ENCODE measurements around the gene TKT.

Gene TKT

GRCh38 chr3:53252096-53252946 lies 3.5 kb downstream of the TKT start:
- no peak for ATAC-seq
- Mint-ChIP-seq H3K4me1 (peaks cover 73% of the 10 kb centered on the region), H3K4me3 (peak overlapping the region; percentile 69 to 97)

GRCh38 chr3:53250881-53251605 lies 4.8 kb downstream of the TKT start:
- H3K4me3 Mint-ChIP-seq, result no peak overlapping the region
- H3K4me1 Mint-ChIP-seq, result peaks cover 77% of the 10 kb centered on the region
- ATAC-seq (no peak), DNase-seq (no peak)
- no peaks in the 10 kb centered on the region for H3K27me3 Mint-ChIP-seq
- peak overlapping the region; percentile 48 to 82 for H3K27ac Mint-ChIP-seq
- H3K9me3 Mint-ChIP-seq, result no peaks in the 10 kb centered on the region

More at GRCh38 chr3:53252096-53252946, 3.5 kb downstream of the TKT start:
- no peak for DNase-seq
- H3K9me3 Mint-ChIP-seq, result no peaks in the 10 kb centered on the region
- peak overlapping the region in 1 of 2 donors; percentile 38 for H3K27ac Mint-ChIP-seq
- H3K27me3 Mint-ChIP-seq, result no peaks in the 10 kb centered on the region

- Mint-ChIP-seq H3K4me3 (no peak overlapping the region), H3K27me3 (no peaks in the 10 kb centered on the region), H3K27ac (peak overlapping the region; percentile 25 to 86), H3K9me3 (no peaks in the 10 kb centered on the region), H3K4me1 (peaks cover 79% of the 10 kb centered on the region)
- DNase-seq (no peak), ATAC-seq (no peak)
Measured at GRCh38 chr3:53250453-53250852, 5.4 kb downstream of the TKT start.

DNA sequence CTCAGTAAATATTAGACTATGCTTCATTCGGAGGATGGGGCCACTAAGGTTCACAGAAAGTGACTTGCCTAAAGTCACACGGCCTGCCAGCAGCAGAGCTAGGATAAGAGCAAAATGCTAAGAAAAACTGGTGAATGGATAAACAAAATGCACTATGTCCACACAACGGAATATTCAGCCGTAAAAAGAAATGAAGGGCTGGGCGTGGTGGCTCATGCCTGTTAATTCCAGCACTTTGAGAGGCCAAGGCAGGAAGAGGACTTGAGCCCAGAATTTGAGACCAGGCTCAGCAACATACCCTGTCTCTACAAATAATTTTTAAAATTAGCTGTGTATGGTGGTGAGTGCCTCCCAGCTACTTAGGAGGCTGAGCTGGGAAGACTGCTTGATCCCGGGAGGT lies 7.7 kb downstream of the TKT start:
- DNase-seq (no peak), ATAC-seq (no peak)
- no peaks in the 10 kb centered on the region for H3K9me3 Mint-ChIP-seq
- H3K27ac Mint-ChIP-seq, result no peak overlapping the region
- H3K27me3 Mint-ChIP-seq, result no peaks in the 10 kb centered on the region
- H3K4me3 Mint-ChIP-seq, result no peak overlapping the region
- H3K4me1 Mint-ChIP-seq, result peaks cover 79% of the 10 kb centered on the region

GRCh38 chr3:53247619-53248018 lies 8.2 kb downstream of the TKT start:
- ATAC-seq, result no peak
- Mint-ChIP-seq H3K4me1 (peaks cover 74% of the 10 kb centered on the region), H3K27ac (no peak overlapping the region), H3K4me3 (no peak overlapping the region), H3K9me3 (no peaks in the 10 kb centered on the region), H3K27me3 (no peaks in the 10 kb centered on the region)
- no peak for DNase-seq

DNA sequence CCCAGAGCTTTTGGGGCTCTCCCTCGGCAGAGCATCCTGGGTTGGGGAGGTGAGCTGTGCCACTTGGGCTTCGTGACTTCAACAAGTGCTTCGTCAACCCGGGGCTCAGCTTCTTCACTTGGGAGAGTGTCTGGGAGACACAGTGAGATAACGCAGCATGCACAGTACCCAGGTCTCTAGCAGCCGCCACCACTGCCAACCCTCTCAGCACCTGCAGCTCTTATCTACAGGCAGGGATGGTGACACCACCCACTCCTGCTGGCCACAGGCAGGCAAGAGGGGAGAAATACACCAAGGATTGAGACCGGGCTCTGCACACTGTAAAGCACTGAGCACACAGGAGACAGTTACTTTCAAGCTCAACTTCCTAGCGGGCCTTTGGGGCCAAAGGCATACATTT lies 11.6 kb downstream of the TKT start:
- peaks cover 44% of the 10 kb centered on the region for H3K4me1 Mint-ChIP-seq
- no peak for ATAC-seq
- H3K9me3 Mint-ChIP-seq, result no peaks in the 10 kb centered on the region
- no peak overlapping the region for H3K27ac Mint-ChIP-seq
- H3K27me3 Mint-ChIP-seq, result no peaks in the 10 kb centered on the region
- no peak overlapping the region for H3K4me3 Mint-ChIP-seq
- DNase-seq, result no peak

DNA sequence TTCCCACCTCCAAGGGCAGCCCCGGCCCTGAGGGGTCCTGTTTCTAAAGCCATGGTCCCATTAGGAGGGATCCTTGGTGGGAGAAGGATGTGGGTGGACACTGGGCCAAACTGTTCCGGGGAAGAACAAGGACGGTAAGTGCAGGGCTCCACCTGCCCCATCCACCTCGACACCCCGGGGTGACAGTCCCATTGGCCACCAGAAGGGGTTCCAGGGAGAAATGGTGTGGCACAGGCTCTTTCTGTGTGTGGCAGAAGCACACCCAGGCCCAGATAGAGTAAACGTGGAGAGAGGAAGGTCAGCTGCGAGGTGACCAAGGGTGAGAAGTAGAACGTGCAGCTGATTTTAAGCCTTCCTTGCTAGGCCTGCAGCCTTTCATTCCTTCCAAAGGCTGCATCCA lies 12.0 kb downstream of the TKT start:
- H3K4me1 Mint-ChIP-seq, result peaks cover 44% of the 10 kb centered on the region
- peak overlapping the region in 1 of 2 donors; percentile 72 for H3K27ac Mint-ChIP-seq
- ATAC-seq (no peak), DNase-seq (no peak)
- no peaks in the 10 kb centered on the region for H3K27me3 Mint-ChIP-seq
- H3K9me3 Mint-ChIP-seq, result no peaks in the 10 kb centered on the region
- H3K4me3 Mint-ChIP-seq, result no peak overlapping the region

DNA sequence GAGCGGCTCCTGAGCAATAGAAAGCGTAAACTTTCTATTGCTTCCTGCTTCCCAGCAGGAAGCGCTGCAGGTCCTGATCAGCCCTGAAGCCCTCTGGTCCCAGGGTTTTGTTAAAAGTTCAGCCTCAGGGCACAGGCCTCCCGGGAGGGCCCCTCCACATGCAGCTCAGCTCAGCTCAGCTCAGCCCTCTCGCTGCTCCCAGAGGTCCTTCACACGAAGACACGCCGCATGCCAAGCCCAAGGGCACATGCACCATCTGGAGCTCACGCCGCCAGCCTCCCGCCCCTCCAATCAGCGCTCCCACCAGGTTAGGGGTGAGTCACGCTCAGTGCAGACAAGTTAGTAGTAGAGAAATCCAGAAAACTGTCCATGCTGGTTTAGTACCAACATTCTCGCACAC lies 12.7 kb downstream of the TKT start:
- H3K4me3 Mint-ChIP-seq, result no peak overlapping the region
- peaks cover 45% of the 10 kb centered on the region for H3K4me1 Mint-ChIP-seq
- peak overlapping the region in 1 of 2 donors; percentile 86 for H3K27ac Mint-ChIP-seq
- no peaks in the 10 kb centered on the region for H3K27me3 Mint-ChIP-seq
- DNase-seq (no peak), ATAC-seq (no peak)
- no peaks in the 10 kb centered on the region for H3K9me3 Mint-ChIP-seq

DNA sequence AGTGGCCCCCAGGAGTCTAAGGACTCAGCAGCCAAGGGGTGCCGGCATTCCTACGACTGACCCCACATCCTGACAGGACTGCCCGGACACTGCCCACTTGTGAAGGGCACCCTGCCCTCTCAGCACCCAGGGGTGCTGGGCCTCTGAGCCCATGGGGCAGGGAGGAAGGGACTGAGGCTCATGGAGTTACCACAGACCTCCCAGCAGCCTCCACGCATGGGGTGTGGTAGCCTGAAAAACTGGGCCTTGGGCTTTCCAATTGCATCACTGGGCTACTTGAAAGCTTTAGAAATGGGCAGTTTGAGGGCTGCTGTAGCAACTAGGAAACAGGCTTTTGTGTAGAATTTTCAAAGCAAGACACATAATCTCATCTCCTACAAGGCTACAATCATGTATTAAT lies 13.2 kb downstream of the TKT start:
- Mint-ChIP-seq H3K27me3 (no peaks in the 10 kb centered on the region), H3K4me3 (no peak overlapping the region), H3K4me1 (peaks cover 42% of the 10 kb centered on the region), H3K9me3 (no peaks in the 10 kb centered on the region), H3K27ac (no peak overlapping the region)
- ATAC-seq (no peak), DNase-seq (no peak)

GRCh38 chr3:53242155-53242554 lies 13.7 kb downstream of the TKT start:
- ATAC-seq, result no peak
- Mint-ChIP-seq H3K27ac (no peak overlapping the region), H3K9me3 (no peaks in the 10 kb centered on the region), H3K4me3 (no peak overlapping the region), H3K4me1 (peaks cover 39% of the 10 kb centered on the region), H3K27me3 (no peaks in the 10 kb centered on the region)
- no peak for DNase-seq

DNA sequence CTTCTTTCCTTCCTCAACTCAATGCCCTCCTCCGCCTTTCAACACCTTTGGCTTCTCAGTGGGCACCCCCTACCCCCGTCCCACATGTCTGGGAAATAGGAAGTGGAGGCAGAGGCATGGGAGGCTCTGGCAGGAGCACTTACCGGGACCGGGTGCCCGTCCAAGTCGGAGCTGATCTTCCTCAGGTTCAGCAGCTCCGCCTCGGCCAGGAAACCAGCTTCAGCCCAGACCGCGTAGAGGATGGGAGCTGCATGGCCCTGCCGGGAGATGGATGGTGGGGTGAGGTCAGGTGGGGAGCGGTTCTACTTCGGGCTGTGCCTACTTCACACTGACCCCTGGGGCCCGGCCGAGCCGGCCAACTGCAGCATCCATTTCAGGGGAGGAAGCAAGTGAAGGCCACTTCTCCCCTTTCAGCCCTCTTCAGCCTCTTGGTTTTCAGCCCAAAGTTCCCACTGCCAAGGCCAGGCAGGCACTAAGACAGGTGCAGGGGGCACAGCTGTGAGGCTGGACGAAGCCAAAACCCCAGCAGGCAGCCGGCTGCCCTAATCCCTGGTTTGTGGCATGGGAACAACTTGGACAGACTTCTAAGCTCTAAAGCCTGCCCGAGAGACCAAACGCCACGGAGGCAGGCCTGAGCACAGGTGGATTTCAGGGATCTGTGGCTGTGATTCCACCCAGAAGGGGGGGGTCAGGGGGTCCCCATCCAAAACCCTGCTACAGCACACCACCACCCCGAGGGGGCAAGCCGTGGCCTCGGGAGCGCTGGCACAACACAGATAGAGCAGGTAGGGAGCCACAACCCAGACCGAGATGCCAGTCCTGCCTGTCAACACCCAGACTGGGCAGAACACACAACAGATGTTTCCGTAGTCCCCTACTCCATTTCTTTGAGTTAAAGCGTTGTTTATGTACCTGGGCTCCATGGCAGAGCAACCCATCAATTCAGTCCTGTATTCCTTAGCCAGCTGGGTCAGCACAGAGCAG lies 14.5 kb downstream of the TKT start:
- DNase-seq (no peak), ATAC-seq (no peak)
- H3K27ac Mint-ChIP-seq, result peak overlapping the region in 1 of 2 donors; percentile 90
- no peaks in the 10 kb centered on the region for H3K27me3 Mint-ChIP-seq
- no peak overlapping the region for H3K4me3 Mint-ChIP-seq
- H3K4me1 Mint-ChIP-seq, result peaks cover 41% of the 10 kb centered on the region
- H3K9me3 Mint-ChIP-seq, result no peaks in the 10 kb centered on the region

DNA sequence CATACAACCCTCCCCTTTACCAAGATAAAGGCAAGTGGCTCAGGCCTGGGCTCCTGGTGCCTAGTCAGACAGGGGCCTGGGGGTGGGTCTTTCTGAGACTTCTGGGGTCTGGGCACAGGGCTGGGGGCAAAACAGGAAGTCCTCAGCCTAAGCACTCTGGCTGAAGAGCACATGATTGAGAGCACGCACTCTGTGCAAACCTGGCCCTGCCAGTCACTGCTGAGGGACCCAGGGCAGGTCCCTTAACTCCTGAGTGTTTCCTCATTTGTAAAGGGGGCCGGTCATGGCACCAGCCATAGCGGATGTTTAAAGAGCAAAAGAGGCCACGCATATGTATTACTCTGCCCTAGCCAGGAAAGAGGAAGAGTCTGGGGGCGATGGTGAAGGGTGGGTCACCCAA lies 16.0 kb downstream of the TKT start:
- Mint-ChIP-seq H3K27ac (peak overlapping the region in 1 of 2 donors; percentile 38), H3K9me3 (no peaks in the 10 kb centered on the region)
- ATAC-seq, result no peak

DNA sequence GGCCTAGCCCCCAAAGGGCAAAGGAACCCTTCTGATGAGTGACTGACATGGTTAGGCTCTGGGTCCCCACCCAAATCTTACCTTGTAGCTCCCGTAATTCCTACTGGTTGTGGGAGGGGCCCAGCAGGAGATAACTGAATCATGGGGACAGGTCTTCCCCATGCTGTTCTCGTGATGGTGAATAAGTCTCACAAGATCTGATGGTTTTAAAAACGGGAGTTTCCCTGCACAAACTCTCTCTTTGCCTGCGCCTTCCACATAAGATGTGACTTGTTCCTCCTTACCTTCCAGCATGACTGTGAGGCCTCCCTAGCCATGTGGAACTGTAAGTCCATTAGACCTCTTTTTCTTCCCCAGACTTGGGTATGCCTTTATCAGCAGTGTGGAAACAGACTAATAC lies 16.9 kb downstream of the TKT start:
- Mint-ChIP-seq H3K9me3 (no peaks in the 10 kb centered on the region), H3K4me1 (peaks cover 32% of the 10 kb centered on the region), H3K27ac (peak overlapping the region in 1 of 2 donors; percentile 88), H3K4me3 (no peak overlapping the region), H3K27me3 (no peaks in the 10 kb centered on the region)
- ATAC-seq, result no peak
- no peak for DNase-seq

More for the DNA sequence above, 16.0 kb downstream of the TKT start:
- DNase-seq, result no peak
- peaks cover 37% of the 10 kb centered on the region for H3K4me1 Mint-ChIP-seq
- H3K27me3 Mint-ChIP-seq, result no peaks in the 10 kb centered on the region
- H3K4me3 Mint-ChIP-seq, result no peak overlapping the region

DNA sequence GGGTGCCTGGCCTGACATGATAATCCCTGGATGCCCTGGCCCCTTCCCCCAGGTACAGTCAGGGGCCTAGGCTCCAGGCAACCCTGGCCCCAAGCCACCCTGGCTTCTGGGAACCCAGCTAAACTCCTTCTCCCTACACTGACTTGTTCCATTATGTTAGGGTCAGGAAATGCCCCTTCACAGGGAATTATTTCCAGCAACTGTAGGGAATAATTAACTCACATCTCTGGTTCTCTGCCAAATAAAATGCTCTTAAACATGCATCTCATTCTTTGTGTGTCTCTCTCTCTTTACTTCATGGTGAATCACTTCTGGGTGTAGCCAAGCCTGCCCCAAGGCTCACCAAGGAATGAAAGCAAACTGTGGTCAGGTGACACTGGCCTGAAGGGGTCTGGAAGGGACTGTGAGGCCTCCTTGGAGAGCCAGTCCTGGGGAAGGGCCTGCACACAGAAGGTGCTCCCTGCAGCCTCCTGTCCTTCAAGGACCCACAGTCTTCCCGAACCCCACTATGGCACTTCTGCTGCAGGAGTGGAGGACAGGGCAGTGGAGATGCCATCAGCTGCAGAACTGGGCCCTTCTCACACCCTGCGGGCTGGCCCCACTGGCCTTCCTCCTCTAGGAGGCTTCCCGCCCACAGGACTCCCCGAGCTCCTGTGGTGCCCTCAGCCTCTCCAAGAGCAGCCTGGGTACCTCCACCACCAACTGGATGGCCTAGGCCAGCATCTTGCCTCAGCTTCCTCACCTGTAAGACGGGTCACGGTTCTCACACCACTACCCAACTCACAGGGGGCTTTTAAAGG lies 17.6 kb downstream of the TKT start:
- H3K27me3 Mint-ChIP-seq, result no peaks in the 10 kb centered on the region
- peak overlapping the region; percentile 34 to 88 for H3K27ac Mint-ChIP-seq
- ATAC-seq (no peak), DNase-seq (no peak)
- peaks cover 27% of the 10 kb centered on the region for H3K4me1 Mint-ChIP-seq
- H3K4me3 Mint-ChIP-seq, result no peak overlapping the region
- no peaks in the 10 kb centered on the region for H3K9me3 Mint-ChIP-seq

Data from stimulated activated naive CD8-positive, alpha-beta T cell treated with anti-CD3 and anti-CD28 coated beads, Interleukin-15, amount 100 ng/mL, for 72 hours (primary cell).